Sigmoid colon (tissue), 7 donors: ENCODE data around the gene MAS1. TPM values are rescaled to one million over a fixed set of nuclear protein-coding genes. Genes with fewer than 3 reads are reported as not detected.
"Not testable (repeated sequence)": the region's sequence is repeated elsewhere in the genome, so short reads cannot be mapped to it uniquely, and the experiment has no call there.

ENCODE experiments used
- DNase-seq: peaks from one replicate; pipeline ENCODE4 v3.0.0-alpha.2; 2019
- H3K27ac ChIP-seq, 4 donors: fragments of 200-600 bp; sonication (generic); one replicate each; pipeline ENCODE4 v1.5.1; 2016 to 2019; ENCODE audit warnings: mild to moderate bottlenecking in 1 of 4
- H3K27me3 ChIP-seq, 3 donors: fragments of 200-600 bp; sonication (generic); one replicate each; pipeline ENCODE4 v1.5.1; 2019; ENCODE audit warnings: mild to moderate bottlenecking in 1 of 3
- H3K36me3 ChIP-seq, 4 donors: fragments of 200-600 bp; sonication (generic); one replicate each; pipeline ENCODE4 v1.5.1; 2016 to 2019
- H3K4me1 ChIP-seq, 4 donors: fragments of 200-600 bp; sonication (generic); one replicate each; pipeline ENCODE4 v1.5.1; 2017 to 2019
- H3K4me3 ChIP-seq, 4 donors: fragments of 200-600 bp; sonication (generic); one replicate each; pipeline ENCODE4 v1.5.1; 2017 to 2019; ENCODE audit warnings: mild to moderate bottlenecking in 2 of 4, moderate library complexity in 1 of 4
- H3K9me3 ChIP-seq, 4 donors: fragments of 200-600 bp in 3 of 4; sonication (generic) in 3 of 4; one replicate each; pipeline versions ENCODE4 v1.5.1 to v1.6.1; 2013 to 2019
- EP300 ChIP-seq, 4 donors: sonication (generic); formaldehyde crosslinking; IDR thresholded peaks; one replicate each; pipeline ENCODE4 v1.6.1; 2017; ENCODE audit warnings: antibody characterized with exemption in 4 of 4
- POLR2A ChIP-seq, 2 donors: fragments of 450-650 bp; IDR thresholded peaks; one replicate each; pipeline ENCODE4 v1.6.1; 2016; ENCODE audit warnings: antibody characterized with exemption in 2 of 2, mild to moderate bottlenecking in 2 of 2, moderate library complexity in 2 of 2
- POLR2AphosphoS5 ChIP-seq, 4 donors: sonication (generic); formaldehyde crosslinking; IDR thresholded peaks; one replicate each; pipeline ENCODE4 v1.6.1; 2017; ENCODE audit warnings: antibody characterized with exemption in 4 of 4
- WGBS, 2 donors: extraction: QIAGEN DNeasy Blood & Tissue Kit; methylation state at CpG; one replicate each; pipeline ENCODE4 v1.1.7; 2013; 5-methylcytosine and 5-hydroxymethylcytosine counted together
- intact Hi-C: fragments of 100-400 bp; cut with DNase I; formaldehyde crosslinking; loops from one replicate; pipeline ENCODE4 v1.15.1; 2023
- polyA plus RNA-seq, 3 donors: library from polyadenylated mRNA; stranded (reverse); fragments of 200-250 nt; gene quantifications; one replicate each; pipeline ENCODE4 v1.2.3, GENCODE V29; 2013
- total RNA-seq, 4 donors: library from RNA; depleted of rRNA; stranded (reverse); fragments of >200 nt; gene quantifications; one replicate each; pipeline ENCODE4 v1.1.0, GENCODE V29; 2016
- TF ChIP-seq, protein P1 (sequence below), 4 experiments: fragments of 450-650 bp in 3 of 4; fragments of 200-600 bp in 1 of 4; IDR thresholded peaks; one replicate each; pipeline ENCODE4 v1.5.1; 2016 to 2019; ENCODE audit warnings: antibody characterized with exemption in 4 of 4, mild to moderate bottlenecking in 3 of 4, moderate library complexity in 2 of 4
- donor health status: healthy with polysubstance abuse.
- donor health status: Bipolar disorder and iron deficiency.
- donor health status: healthy.

The MAS1 gene
- total and polyA plus RNA-seq, 7 donors = under 0.01 TPM; not detected in 6

GRCh38 chr6:159916752-159917151 is 26.0 kb downstream of the MAS1 start:
- intact Hi-C loops = no loop called here
- Histone ChIP-seq H3K36me3 (no peaks in the 10 kb centered on the region), H3K27ac (no peak overlapping the region), H3K9me3 (no peaks in the 10 kb centered on the region), H3K4me3 (no peak overlapping the region), H3K4me1 (no peaks in the 10 kb centered on the region), H3K27me3 (peaks cover 0 to 10% (median 0%) of the 10 kb centered on the region in 3 donors)
- WGBS, 2 donors = 56 to 75% methylated on average over 9 of the region's 9 CpGs
- TF ChIP-seq EP300 (IDR thresholded peaks at IDR 0.05) (no peak), POLR2A (IDR thresholded peaks at IDR 0.05) (no peak), POLR2AphosphoS5 (IDR thresholded peaks at IDR 0.05) (no peak)
- TF ChIP-seq, protein P1, sequence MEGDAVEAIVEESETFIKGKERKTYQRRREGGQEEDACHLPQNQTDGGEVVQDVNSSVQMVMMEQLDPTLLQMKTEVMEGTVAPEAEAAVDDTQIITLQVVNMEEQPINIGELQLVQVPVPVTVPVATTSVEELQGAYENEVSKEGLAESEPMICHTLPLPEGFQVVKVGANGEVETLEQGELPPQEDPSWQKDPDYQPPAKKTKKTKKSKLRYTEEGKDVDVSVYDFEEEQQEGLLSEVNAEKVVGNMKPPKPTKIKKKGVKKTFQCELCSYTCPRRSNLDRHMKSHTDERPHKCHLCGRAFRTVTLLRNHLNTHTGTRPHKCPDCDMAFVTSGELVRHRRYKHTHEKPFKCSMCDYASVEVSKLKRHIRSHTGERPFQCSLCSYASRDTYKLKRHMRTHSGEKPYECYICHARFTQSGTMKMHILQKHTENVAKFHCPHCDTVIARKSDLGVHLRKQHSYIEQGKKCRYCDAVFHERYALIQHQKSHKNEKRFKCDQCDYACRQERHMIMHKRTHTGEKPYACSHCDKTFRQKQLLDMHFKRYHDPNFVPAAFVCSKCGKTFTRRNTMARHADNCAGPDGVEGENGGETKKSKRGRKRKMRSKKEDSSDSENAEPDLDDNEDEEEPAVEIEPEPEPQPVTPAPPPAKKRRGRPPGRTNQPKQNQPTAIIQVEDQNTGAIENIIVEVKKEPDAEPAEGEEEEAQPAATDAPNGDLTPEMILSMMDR (IDR thresholded peaks at IDR 0.05) = no peak
- DNase-seq = no peak

GRCh38 chr6:159919011-159919511 is 28.3 kb downstream of the MAS1 start:
- intact Hi-C loops = no loop called here
- TF ChIP-seq, protein P1 (IDR thresholded peaks at IDR 0.05) = no peak
- TF ChIP-seq POLR2A (IDR thresholded peaks at IDR 0.05) (no peak), POLR2AphosphoS5 (IDR thresholded peaks at IDR 0.05) (no peak), EP300 (IDR thresholded peaks at IDR 0.05) (no peak)
- H3K4me3 ChIP-seq = no peak overlapping the region

GRCh38 chr6:159919800-159920199 is 29.0 kb downstream of the MAS1 start:
- Histone ChIP-seq H3K36me3 (no peaks in the 10 kb centered on the region), H3K27ac (no peak overlapping the region), H3K9me3 (no peaks in the 10 kb centered on the region), H3K4me1 (no peaks in the 10 kb centered on the region), H3K4me3 (no peak overlapping the region), H3K27me3 (no peaks in the 10 kb centered on the region)
- DNase-seq = no peak
- TF ChIP-seq POLR2AphosphoS5 (IDR thresholded peaks at IDR 0.05) = no peak
- TF ChIP-seq POLR2A (IDR thresholded peaks at IDR 0.05) = no peak
- TF ChIP-seq, protein P1 (IDR thresholded peaks at IDR 0.05) = no peak
- TF ChIP-seq EP300 (IDR thresholded peaks at IDR 0.05) = no peak
- intact Hi-C loops = no loop called here
- WGBS, 2 donors = 85 to 87% methylated on average over 6 of the region's 6 CpGs

More at GRCh38 chr6:159919011-159919511, 28.3 kb downstream of the MAS1 start:
- DNase-seq = no peak
- Histone ChIP-seq H3K4me1 (no peaks in the 10 kb centered on the region), H3K36me3 (no peaks in the 10 kb centered on the region), H3K9me3 (no peaks in the 10 kb centered on the region), H3K27ac (no peak overlapping the region), H3K27me3 (no peaks in the 10 kb centered on the region)
- WGBS, 2 donors = 84 to 90% methylated on average over 7 of the region's 7 CpGs

GRCh38 chr6:159924150-159924549 is 33.4 kb downstream of the MAS1 start:
- H3K4me1 ChIP-seq, intact Hi-C loops, H3K9me3 ChIP-seq, H3K4me3 ChIP-seq, H3K36me3 ChIP-seq, DNase-seq, H3K27ac ChIP-seq, H3K27me3 ChIP-seq: not testable (repeated sequence)
- WGBS, 2 donors = 70 to 81% methylated on average over 2 of the region's 2 CpGs

- 88 to 89% methylated on average over 5 of the region's 5 CpGs for WGBS, 2 donors
- intact Hi-C loops = no loop called here
Observed at GRCh38 chr6:159926542-159927203, 35.9 kb downstream of the MAS1 start.

More at GRCh38 chr6:159926542-159927203, 35.9 kb downstream of the MAS1 start:
- TF ChIP-seq, protein P1 (IDR thresholded peaks at IDR 0.05) = no peak
- no peak for TF ChIP-seq EP300 (IDR thresholded peaks at IDR 0.05)
- TF ChIP-seq POLR2AphosphoS5 (IDR thresholded peaks at IDR 0.05) = no peak
- no peak for TF ChIP-seq POLR2A (IDR thresholded peaks at IDR 0.05)
- Histone ChIP-seq H3K27me3 (no peaks in the 10 kb centered on the region), H3K36me3 (no peaks in the 10 kb centered on the region), H3K4me3 (no peak overlapping the region), H3K4me1 (no peaks in the 10 kb centered on the region), H3K27ac (no peak overlapping the region), H3K9me3 (no peaks in the 10 kb centered on the region)
- no peak for DNase-seq
